Activated T-cell treated with anti-CD3 and anti-CD28 coated beads, Interleukin-2, amount 50 U/mL, for 24 hours (primary cell): ENCODE data around the gene MAP7.
"Not testable (repeated sequence)": the region's sequence is repeated elsewhere in the genome, so short reads cannot be mapped to it uniquely, and the experiment has no call there.

Experiments
- DNase-seq: peaks from one replicate; pipeline ENCODE4 v3.0.0-alpha.2; 2020
- H3K27ac Mint-ChIP-seq: 2 replicates; pipeline ENCODE4 v1.8.0; 2020; ENCODE audit warnings: mild to moderate bottlenecking, mixed read lengths
- H3K27me3 Mint-ChIP-seq: 2 replicates; pipeline ENCODE4 v1.8.0; 2020; ENCODE audit warnings: mixed read lengths
- H3K36me3 Mint-ChIP-seq: 2 replicates; pipeline ENCODE4 v1.8.0; 2020; ENCODE audit warnings: low read depth, mixed read lengths
- H3K4me1 Mint-ChIP-seq: 2 replicates; pipeline ENCODE4 v1.8.0; 2020; ENCODE audit warnings: low read depth, mixed read lengths
- H3K4me3 Mint-ChIP-seq: 2 replicates; pipeline ENCODE4 v1.8.0; 2020; ENCODE audit warnings: mild to moderate bottlenecking, moderate library complexity, mixed read lengths
- H3K9me3 Mint-ChIP-seq: 2 replicates; pipeline ENCODE4 v1.8.0; 2020; ENCODE audit warnings: mixed read lengths

The MAP7 gene

GRCh38 chr6:136409597-136409996, 140.6 kb downstream of the MAP7 start:
- Mint-ChIP-seq H3K36me3 (no peaks in the 10 kb centered on the region), H3K4me1 (peaks cover 5% of the 10 kb centered on the region), H3K9me3 (no peaks in the 10 kb centered on the region), H3K27ac (no peak overlapping the region), H3K27me3 (peaks cover 6% of the 10 kb centered on the region), H3K4me3 (no peak overlapping the region)
- DNase-seq: no peak

DNA sequence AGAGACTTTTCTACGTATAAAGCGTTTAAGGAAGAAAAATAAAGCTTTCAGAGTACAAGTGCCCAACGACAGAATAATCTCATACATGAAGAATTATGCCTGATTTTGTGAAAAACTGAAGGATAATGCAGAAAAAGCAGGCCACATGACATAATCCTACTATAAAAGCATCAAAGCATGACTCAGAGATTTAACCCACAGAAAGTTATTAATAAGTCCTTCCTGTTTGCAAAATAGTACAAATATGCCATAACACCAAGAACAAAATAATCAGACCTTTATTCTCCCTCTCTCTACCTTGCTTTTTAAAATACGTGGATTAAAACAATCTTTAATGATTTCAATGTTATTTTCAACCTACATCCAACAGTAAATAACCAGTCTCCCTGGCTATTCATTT, 142.0 kb downstream of the MAP7 start:
- Mint-ChIP-seq H3K4me1 (peaks cover 5% of the 10 kb centered on the region), H3K4me3 (no peak overlapping the region), H3K27me3 (peaks cover 6% of the 10 kb centered on the region), H3K36me3 (no peaks in the 10 kb centered on the region), H3K9me3 (no peaks in the 10 kb centered on the region), H3K27ac (no peak overlapping the region)
- DNase-seq: no peak

DNA sequence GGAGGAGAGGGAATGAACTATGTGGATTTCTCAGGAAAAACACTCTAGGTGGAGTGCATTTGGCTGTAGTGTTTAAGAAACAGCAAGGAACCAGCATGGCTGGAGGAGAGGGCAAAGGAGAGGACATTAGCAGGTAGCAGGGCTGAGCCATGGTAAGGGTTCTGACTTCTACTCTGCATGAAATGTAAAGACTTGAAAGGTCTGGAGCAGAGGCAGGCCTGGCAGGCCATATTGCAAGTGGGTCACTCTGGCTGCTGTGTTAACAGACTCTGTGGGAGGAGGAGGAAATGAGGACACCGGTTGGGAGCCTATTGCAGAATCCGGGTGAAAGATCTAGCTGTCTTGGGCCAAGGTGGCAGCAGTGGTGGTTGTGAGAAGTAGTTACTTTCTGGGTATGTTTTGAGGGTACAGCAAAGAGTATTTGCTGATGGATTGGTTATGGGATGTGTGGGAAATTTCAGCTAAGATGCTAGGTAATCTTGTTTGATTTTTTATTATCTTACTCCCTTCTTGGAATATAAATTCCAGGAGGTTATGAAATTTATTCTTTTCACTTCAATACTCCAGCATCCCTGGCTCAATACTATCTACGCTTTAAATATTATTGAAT, 144.7 kb downstream of the MAP7 start:
- H3K9me3 Mint-ChIP-seq: no peaks in the 10 kb centered on the region
- peaks cover 6% of the 10 kb centered on the region for H3K27me3 Mint-ChIP-seq
- no peaks in the 10 kb centered on the region for H3K36me3 Mint-ChIP-seq
- no peak overlapping the region for H3K4me3 Mint-ChIP-seq
- no peak for DNase-seq
- H3K4me1 Mint-ChIP-seq: peaks cover 5% of the 10 kb centered on the region
- no peak overlapping the region for H3K27ac Mint-ChIP-seq

DNA sequence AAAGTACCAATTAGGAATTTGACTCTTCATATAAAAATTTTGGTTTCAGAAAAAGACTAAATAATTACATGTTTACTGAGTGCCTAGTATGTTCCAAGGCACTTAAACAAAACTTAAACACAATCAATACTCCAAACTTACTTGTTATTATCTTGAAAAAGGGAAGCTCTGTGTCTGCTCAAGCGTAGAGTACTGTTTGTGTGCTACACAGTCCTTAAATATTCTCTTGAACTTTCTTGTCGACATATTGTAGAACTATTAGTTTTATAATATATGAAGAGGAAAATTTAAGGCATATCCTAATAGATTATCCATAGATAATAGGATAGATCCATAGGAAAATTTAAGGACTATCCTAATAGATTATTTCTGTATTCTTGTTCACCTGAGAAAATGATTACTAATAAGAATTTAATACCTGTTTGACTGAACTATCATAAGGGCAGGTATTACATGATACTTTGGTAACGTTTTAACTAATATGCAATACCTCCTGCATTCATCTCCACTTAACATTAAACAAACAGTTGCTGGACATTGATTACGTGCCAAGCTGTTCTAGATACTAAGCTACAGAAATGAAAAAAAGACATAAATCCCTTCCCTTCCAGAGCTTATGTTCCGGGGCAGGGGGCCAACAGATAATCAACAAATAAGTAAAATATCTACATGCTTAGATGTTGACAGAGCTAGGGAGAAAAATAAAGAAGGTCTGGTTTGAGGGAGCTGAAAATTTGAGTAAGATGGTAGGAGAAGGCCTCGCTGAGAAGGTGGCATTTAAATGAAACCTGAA, 145.4 kb downstream of the MAP7 start:
- no peak for DNase-seq
- no peaks in the 10 kb centered on the region for H3K4me1 Mint-ChIP-seq

DNA sequence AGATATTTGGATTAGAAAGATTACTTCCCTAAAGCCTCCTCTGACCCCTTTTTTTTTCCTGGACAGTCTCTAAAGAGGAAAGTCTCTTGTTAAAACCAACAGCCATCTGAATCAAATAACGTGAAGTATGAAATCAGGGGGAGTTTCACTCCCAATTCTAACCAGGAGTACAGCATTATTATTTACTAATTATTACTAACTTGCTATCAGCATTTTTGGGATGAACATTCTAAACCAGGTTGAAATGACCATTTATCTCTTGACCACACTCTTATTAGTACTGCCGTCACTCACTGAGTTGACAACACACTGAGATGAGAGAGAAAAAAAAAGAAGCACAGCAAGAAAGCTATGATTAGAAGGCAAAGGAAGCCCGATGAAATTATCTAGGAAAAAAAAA, 146.2 kb downstream of the MAP7 start:
- H3K9me3 Mint-ChIP-seq: no peaks in the 10 kb centered on the region
- H3K4me1 Mint-ChIP-seq: no peaks in the 10 kb centered on the region
- H3K27me3 Mint-ChIP-seq: peaks cover 6% of the 10 kb centered on the region
- DNase-seq: no peak
- no peak overlapping the region for H3K27ac Mint-ChIP-seq
- no peak overlapping the region for H3K4me3 Mint-ChIP-seq
- H3K36me3 Mint-ChIP-seq: no peaks in the 10 kb centered on the region

More for the DNA sequence above, 145.4 kb downstream of the MAP7 start:
- Mint-ChIP-seq H3K9me3 (no peaks in the 10 kb centered on the region), H3K27ac (no peak overlapping the region), H3K27me3 (peaks cover 6% of the 10 kb centered on the region), H3K4me3 (no peak overlapping the region), H3K36me3 (no peaks in the 10 kb centered on the region)

GRCh38 chr6:136403110-136403980, 146.9 kb downstream of the MAP7 start:
- no peak for DNase-seq
- H3K27me3 Mint-ChIP-seq: peaks cover 7% of the 10 kb centered on the region
- H3K27ac Mint-ChIP-seq: no peak overlapping the region

GRCh38 chr6:136401749-136402148, 148.5 kb downstream of the MAP7 start:
- Mint-ChIP-seq H3K9me3 (no peaks in the 10 kb centered on the region), H3K4me1 (no peaks in the 10 kb centered on the region), H3K27ac (no peak overlapping the region), H3K36me3 (no peaks in the 10 kb centered on the region), H3K4me3 (no peak overlapping the region), H3K27me3 (peaks cover 8% of the 10 kb centered on the region)
- no peak for DNase-seq

More at GRCh38 chr6:136403110-136403980, 146.9 kb downstream of the MAP7 start:
- Mint-ChIP-seq H3K9me3 (no peaks in the 10 kb centered on the region), H3K4me1 (no peaks in the 10 kb centered on the region), H3K36me3 (no peaks in the 10 kb centered on the region), H3K4me3 (no peak overlapping the region)

DNA sequence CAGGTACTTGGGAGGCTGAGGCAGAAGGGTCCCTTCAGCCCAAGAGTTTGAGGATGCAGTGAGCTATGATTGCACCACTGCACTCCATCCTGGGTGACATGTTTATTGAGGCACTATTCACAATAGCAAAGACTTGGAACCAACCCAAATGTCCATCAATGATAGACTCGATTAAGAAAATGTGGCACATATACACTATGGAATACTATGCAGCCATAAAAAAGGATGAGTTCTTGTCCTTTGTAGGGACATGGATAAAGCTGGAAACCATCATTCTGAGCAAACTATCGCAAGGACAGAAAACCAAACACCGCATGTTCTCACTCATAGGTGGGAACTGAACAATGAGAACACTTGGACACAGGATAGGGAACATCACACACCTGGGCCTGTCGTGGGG, 149.0 kb downstream of the MAP7 start:
- not testable (repeated sequence) for H3K9me3 Mint-ChIP-seq, H3K4me3 Mint-ChIP-seq, H3K27me3 Mint-ChIP-seq, H3K36me3 Mint-ChIP-seq, H3K27ac Mint-ChIP-seq, H3K4me1 Mint-ChIP-seq, DNase-seq

- no peak overlapping the region for H3K4me3 Mint-ChIP-seq
- peaks cover 2% of the 10 kb centered on the region for H3K27me3 Mint-ChIP-seq
- no peaks in the 10 kb centered on the region for H3K9me3 Mint-ChIP-seq
- no peak for DNase-seq
- H3K36me3 Mint-ChIP-seq: no peaks in the 10 kb centered on the region
- H3K4me1 Mint-ChIP-seq: no peaks in the 10 kb centered on the region
- H3K27ac Mint-ChIP-seq: no peak overlapping the region
Measured at GRCh38 chr6:136398453-136398852, 151.8 kb downstream of the MAP7 start.

DNA sequence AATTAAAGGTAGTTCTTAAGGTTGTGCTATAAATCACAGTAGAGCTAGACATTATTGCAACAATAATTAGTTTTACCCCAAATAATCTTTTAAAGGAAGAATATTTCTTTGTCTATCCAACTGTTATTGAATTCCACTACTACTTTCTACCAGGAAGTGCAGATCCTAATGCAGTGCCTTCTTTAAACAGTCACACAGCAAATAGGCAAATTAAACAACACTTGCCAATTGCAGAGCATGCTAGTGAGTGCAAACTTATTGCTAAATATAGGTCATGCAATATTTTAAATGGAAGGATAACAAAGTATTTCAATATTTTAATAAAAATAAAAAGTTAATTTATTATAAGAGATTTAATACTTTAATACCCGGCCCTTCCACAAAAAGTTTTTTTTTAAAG, 153.3 kb downstream of the MAP7 start:
- Mint-ChIP-seq H3K4me3 (no peak overlapping the region), H3K9me3 (no peaks in the 10 kb centered on the region), H3K36me3 (no peaks in the 10 kb centered on the region), H3K4me1 (no peaks in the 10 kb centered on the region), H3K27ac (no peak overlapping the region), H3K27me3 (peaks cover 2% of the 10 kb centered on the region)
- DNase-seq: no peak

DNA sequence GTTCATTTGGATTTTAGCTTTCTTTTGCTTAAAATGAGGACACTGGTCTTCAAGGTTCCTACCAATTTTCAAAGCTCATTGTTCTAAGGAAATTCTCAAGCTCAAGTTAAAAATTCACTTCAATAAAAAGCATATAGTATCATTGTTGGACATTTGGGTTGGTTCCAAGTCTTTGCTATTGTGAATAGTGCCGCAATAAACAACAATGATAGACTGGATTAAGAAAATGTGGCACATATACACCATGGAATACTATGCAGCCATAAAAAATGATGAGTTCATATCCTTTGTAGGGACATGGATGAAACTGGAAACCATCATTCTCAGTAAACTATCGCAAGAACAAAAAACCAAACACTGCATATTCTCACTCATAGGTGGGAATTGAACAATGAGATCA, 159.3 kb downstream of the MAP7 start:
- not testable (repeated sequence) for H3K4me1 Mint-ChIP-seq, H3K9me3 Mint-ChIP-seq, H3K4me3 Mint-ChIP-seq

DNA sequence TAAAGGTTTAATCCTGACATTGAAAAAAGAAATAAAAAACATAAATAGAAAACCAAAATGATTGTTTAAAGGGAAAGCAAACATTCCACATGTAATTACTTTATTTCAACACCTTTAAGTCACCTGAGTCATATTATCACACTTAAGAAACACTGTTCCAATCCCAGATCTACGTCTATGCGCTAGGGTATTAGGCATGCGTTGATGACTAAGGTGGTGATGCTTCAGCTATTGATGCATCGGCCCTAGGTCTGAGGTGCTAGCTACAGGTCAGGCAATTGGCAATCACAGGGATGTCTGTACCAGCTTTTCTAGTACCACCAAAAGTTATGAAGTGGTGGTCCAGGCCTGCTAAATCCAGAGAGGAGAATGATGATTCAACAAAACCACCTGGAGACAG, 162.9 kb downstream of the MAP7 start:
- H3K4me3 Mint-ChIP-seq: no peak overlapping the region
- no peak overlapping the region for H3K27ac Mint-ChIP-seq
- H3K27me3 Mint-ChIP-seq: no peaks in the 10 kb centered on the region
- no peak for DNase-seq
- no peaks in the 10 kb centered on the region for H3K36me3 Mint-ChIP-seq
- no peaks in the 10 kb centered on the region for H3K9me3 Mint-ChIP-seq
- no peaks in the 10 kb centered on the region for H3K4me1 Mint-ChIP-seq

More for the DNA sequence above, 159.3 kb downstream of the MAP7 start:
- not testable (repeated sequence) for H3K27ac Mint-ChIP-seq, H3K36me3 Mint-ChIP-seq, DNase-seq, H3K27me3 Mint-ChIP-seq

- no peaks in the 10 kb centered on the region for H3K9me3 Mint-ChIP-seq
- H3K27me3 Mint-ChIP-seq: no peaks in the 10 kb centered on the region
- DNase-seq: no peak
- peaks cover 5% of the 10 kb centered on the region for H3K4me1 Mint-ChIP-seq
- H3K4me3 Mint-ChIP-seq: no peak overlapping the region
- H3K27ac Mint-ChIP-seq: no peak overlapping the region
- H3K36me3 Mint-ChIP-seq: no peaks in the 10 kb centered on the region
Measured at GRCh38 chr6:136383268-136383937, 166.8 kb downstream of the MAP7 start.

DNA sequence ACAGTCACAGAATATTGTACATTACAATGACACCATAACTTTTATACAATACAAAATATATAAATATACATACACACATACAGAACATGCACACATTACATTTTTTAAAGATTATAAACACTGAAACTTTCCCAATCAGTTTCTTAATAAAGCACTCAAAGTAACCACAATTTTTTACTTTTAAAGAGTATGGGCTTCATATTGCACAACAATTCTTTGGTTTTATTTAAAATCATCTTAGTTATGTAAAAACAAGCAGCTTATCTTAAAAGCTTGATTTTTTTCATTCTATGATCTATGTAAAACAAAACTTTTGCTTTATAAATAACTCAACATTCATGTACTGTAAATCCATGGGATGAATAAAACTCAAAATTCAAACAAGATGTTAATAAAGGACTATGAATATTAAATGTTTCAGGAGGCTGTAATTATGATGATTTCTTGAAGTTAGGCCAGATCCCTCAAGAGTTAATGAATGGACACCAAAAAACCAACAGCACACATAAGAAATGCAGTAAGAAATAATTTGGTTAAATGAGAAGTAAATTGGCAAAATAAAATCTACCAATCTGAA, 167.5 kb downstream of the MAP7 start:
- no peak overlapping the region for H3K4me3 Mint-ChIP-seq
- H3K27ac Mint-ChIP-seq: no peak overlapping the region
- H3K9me3 Mint-ChIP-seq: no peaks in the 10 kb centered on the region
- no peak for DNase-seq
- no peaks in the 10 kb centered on the region for H3K27me3 Mint-ChIP-seq
- no peaks in the 10 kb centered on the region for H3K36me3 Mint-ChIP-seq
- peaks cover 5% of the 10 kb centered on the region for H3K4me1 Mint-ChIP-seq
